Measurements from ENCODE around the gene CAMTA1.

Gene CAMTA1

GRCh38 chr1:7479571-7479970 lies 694.3 kb downstream of the CAMTA1 start:
- no peak for DNase-seq (ENCODE audit: low read depth in 2 of 3, low spot score in 2 of 3)

- no peak for DNase-seq (ENCODE audit: low read depth in 2 of 3, low spot score in 2 of 3)
These were observed 695.9 kb downstream of the CAMTA1 start for GRCh38 chr1:7481194-7481593.

- no peak for DNase-seq (ENCODE audit: low read depth in 2 of 3, low spot score in 2 of 3)
These were observed 696.8 kb downstream of the CAMTA1 start for GRCh38 chr1:7482077-7482476.

- no peak for DNase-seq (ENCODE audit: low read depth in 2 of 3, low spot score in 2 of 3)
These were observed 697.7 kb downstream of the CAMTA1 start for GRCh38 chr1:7482772-7483495.

- no peak for DNase-seq (ENCODE audit: low read depth in 2 of 3, low spot score in 2 of 3)
These were observed 698.6 kb downstream of the CAMTA1 start for GRCh38 chr1:7483634-7484383.

- no peak for DNase-seq (ENCODE audit: low read depth in 2 of 3, low spot score in 2 of 3)
These were observed 700.0 kb downstream of the CAMTA1 start for GRCh38 chr1:7485086-7485780.

GRCh38 chr1:7485826-7486225 lies 700.6 kb downstream of the CAMTA1 start:
- DNase-seq (ENCODE audit: low read depth in 2 of 3, low spot score in 2 of 3) = no peak

GRCh38 chr1:7487766-7488474 lies 702.7 kb downstream of the CAMTA1 start:
- DNase-seq (ENCODE audit: low read depth in 2 of 3, low spot score in 2 of 3) = no peak

- no peak for DNase-seq (ENCODE audit: low read depth in 2 of 3, low spot score in 2 of 3)
These were observed 703.2 kb downstream of the CAMTA1 start for GRCh38 chr1:7488475-7488842.

GRCh38 chr1:7489586-7489985 lies 704.3 kb downstream of the CAMTA1 start:
- DNase-seq (ENCODE audit: low read depth in 2 of 3, low spot score in 2 of 3) = no peak

- no peak for DNase-seq (ENCODE audit: low read depth in 2 of 3, low spot score in 2 of 3)
These were observed 705.3 kb downstream of the CAMTA1 start for GRCh38 chr1:7490576-7490975.

GRCh38 chr1:7491109-7491817 lies 706.0 kb downstream of the CAMTA1 start:
- no peak for DNase-seq (ENCODE audit: low read depth in 2 of 3, low spot score in 2 of 3)

GRCh38 chr1:7491818-7492173 lies 706.5 kb downstream of the CAMTA1 start:
- no peak for DNase-seq (ENCODE audit: low read depth in 2 of 3, low spot score in 2 of 3)

- no peak for DNase-seq (ENCODE audit: low read depth in 2 of 3, low spot score in 2 of 3)
These were observed 708.6 kb downstream of the CAMTA1 start for GRCh38 chr1:7493711-7494454.

- no peak for DNase-seq (ENCODE audit: low read depth in 2 of 3, low spot score in 2 of 3)
These were observed 710.7 kb downstream of the CAMTA1 start for GRCh38 chr1:7495962-7496361.

- DNase-seq (ENCODE audit: low read depth in 2 of 3, low spot score in 2 of 3) = no peak
These were observed 711.9 kb downstream of the CAMTA1 start for GRCh38 chr1:7497107-7497637.

- no peak for DNase-seq (ENCODE audit: low read depth in 2 of 3, low spot score in 2 of 3)
These were observed 715.3 kb downstream of the CAMTA1 start for GRCh38 chr1:7500381-7501083.

- DNase-seq (ENCODE audit: low read depth in 2 of 3, low spot score in 2 of 3) = no peak
These were observed 715.8 kb downstream of the CAMTA1 start for GRCh38 chr1:7501084-7501491.
